Thyroid gland (tissue), 4 donors: ENCODE results near the gene MDH1. TPM values are rescaled to one million over a fixed set of nuclear protein-coding genes. Genes with fewer than 3 reads are reported as not detected.
A peak's percentile ranks its signal among the peaks of the same experiment; 100 is the strongest.

ENCODE experiments used
- DNase-seq, 2 donors: peaks; one replicate each; pipeline ENCODE4 v3.0.0-alpha.2; 2019
- H3K27ac ChIP-seq, 3 donors: fragments of 200-600 bp; sonication (generic); 1 replicate in 2 of 3; 2 replicates in 1 of 3; pipeline ENCODE4 v1.5.1; 2016 to 2019; ENCODE audit warnings: mild to moderate bottlenecking in 1 of 3, moderate library complexity in 1 of 3
- H3K27me3 ChIP-seq: fragments of 200-600 bp; sonication (generic); one replicate; pipeline ENCODE4 v1.5.1; 2019
- H3K36me3 ChIP-seq, 2 donors: fragments of 200-600 bp; sonication (generic); one replicate each; pipeline ENCODE4 v1.5.1; 2016 to 2019
- H3K4me1 ChIP-seq, 2 donors: fragments of 200-600 bp; sonication (generic); one replicate each; pipeline ENCODE4 v1.5.1; 2017 to 2019
- H3K4me3 ChIP-seq, 3 donors: fragments of 200-600 bp; sonication (generic); replicated peaks in 1 of 3; 1 replicate in 2 of 3; 2 replicates in 1 of 3; pipeline ENCODE4 v1.5.1; 2016; ENCODE audit warnings: mild to moderate bottlenecking in 1 of 3
- H3K9me3 ChIP-seq: fragments of 200-600 bp; sonication (generic); one replicate; pipeline ENCODE4 v1.5.1; 2017
- CTCF ChIP-seq, 6 experiments: fragments of 200-600 bp in 3 of 6; fragments of 450-650 bp in 3 of 6; sonication (generic) in 3 of 6; IDR thresholded peaks; one replicate each; pipeline ENCODE4 v1.5.1; 2016 to 2019; ENCODE audit warnings: antibody characterized with exemption in 6 of 6, mild to moderate bottlenecking in 2 of 6, inconsistent platforms in 1 of 6, moderate library complexity in 1 of 6
- POLR2A ChIP-seq, 2 donors: fragments of 450-650 bp; IDR thresholded peaks; one replicate each; pipeline ENCODE4 v1.6.1; 2017; ENCODE audit warnings: antibody characterized with exemption in 2 of 2, mild to moderate bottlenecking in 2 of 2, moderate library complexity in 1 of 2
- WGBS, 2 donors: methylation state at CpG; one replicate each; pipeline ENCODE4 v1.1.5; 2017; 5-methylcytosine and 5-hydroxymethylcytosine counted together
- intact Hi-C: fragments of 100-400 bp; cut with DNase I; formaldehyde crosslinking; loops from one replicate; pipeline ENCODE4 v1.15.1; 2023
- total RNA-seq, 4 donors: library from RNA; depleted of rRNA; stranded (reverse); fragments of >200 nt; gene quantifications; one replicate each; pipeline ENCODE4 v1.2.3, GENCODE V29; 2016

Gene MDH1
- total RNA-seq, 4 donors from 2014 or later, result 119 to 178 (median 136) TPM

- no peak overlapping the region for H3K4me3 ChIP-seq
- peaks cover 0 to 8% of the 10 kb centered on the region in 2 donors for H3K4me1 ChIP-seq
- TF ChIP-seq POLR2A (IDR thresholded peaks at IDR 0.05) (no peak), CTCF (IDR thresholded peaks at IDR 0.05) (no peak)
- no peaks in the 10 kb centered on the region for H3K36me3 ChIP-seq
- H3K9me3 ChIP-seq, result no peaks in the 10 kb centered on the region
- DNase-seq, result no peak
- WGBS, 2 donors, result 82% methylated on average over 4 of the region's 4 CpGs
- H3K27ac ChIP-seq, result no peak overlapping the region
- intact Hi-C loops, result no loop called here
- H3K27me3 ChIP-seq, result no peaks in the 10 kb centered on the region
Measured at GRCh38 chr2:63580651-63581297, 8.0 kb upstream of the MDH1 start.

GRCh38 chr2:63581298-63581961, 7.3 kb upstream of the MDH1 start:
- intact Hi-C loops, result no loop called here
- Histone ChIP-seq H3K4me3 (no peak overlapping the region), H3K4me1 (peaks cover 0 to 8% of the 10 kb centered on the region in 2 donors), H3K36me3 (no peaks in the 10 kb centered on the region), H3K27me3 (no peaks in the 10 kb centered on the region), H3K9me3 (no peaks in the 10 kb centered on the region), H3K27ac (no peak overlapping the region)
- peak; percentile 23 to 40 for DNase-seq
- 51 to 61% methylated on average over 5 of the region's 5 CpGs for WGBS, 2 donors
- no peak for TF ChIP-seq POLR2A (IDR thresholded peaks at IDR 0.05)
- no peak for TF ChIP-seq CTCF (IDR thresholded peaks at IDR 0.05)

- Histone ChIP-seq H3K36me3 (no peaks in the 10 kb centered on the region), H3K9me3 (no peaks in the 10 kb centered on the region), H3K27ac (no peak overlapping the region), H3K27me3 (no peaks in the 10 kb centered on the region), H3K4me1 (peaks cover 0 to 13% of the 10 kb centered on the region in 2 donors), H3K4me3 (no peak overlapping the region)
- WGBS, 2 donors, result 91 to 100% methylated on average over 1 of the region's 1 CpG
- DNase-seq, result no peak
- intact Hi-C loops, result no loop called here
- TF ChIP-seq POLR2A (IDR thresholded peaks at IDR 0.05), result no peak
- TF ChIP-seq CTCF (IDR thresholded peaks at IDR 0.05), result no peak
Measured at GRCh38 chr2:63582873-63583272, 5.9 kb upstream of the MDH1 start.

- TF ChIP-seq POLR2A (IDR thresholded peaks at IDR 0.05) (no peak), CTCF (IDR thresholded peaks at IDR 0.05) (no peak)
- H3K4me1 ChIP-seq, result peaks cover 8 to 16% of the 10 kb centered on the region in 2 donors
- H3K27me3 ChIP-seq, result no peaks in the 10 kb centered on the region
- H3K4me3 ChIP-seq, result peak overlapping the region; percentile 13 to 70 (median 41)
- no peaks in the 10 kb centered on the region for H3K9me3 ChIP-seq
- no peak for DNase-seq
- 0 to 2% methylated on average over 21 to 29 of the region's 33 CpGs for WGBS, 2 donors
- H3K36me3 ChIP-seq, result no peaks in the 10 kb centered on the region
- intact Hi-C loops, result no loop called here
- H3K27ac ChIP-seq, result peak overlapping the region; percentile 42 to 84 (median 77)
Measured at GRCh38 chr2:63587814-63588384, 864 bp upstream of the MDH1 start.
